ENCODE results near the gene ABLIM3.

- no peak for TF ChIP-seq CTCF (IDR thresholded peaks at IDR 0.05)
- no peak for TF ChIP-seq POLR2A (IDR thresholded peaks at IDR 0.05)
Observed at GRCh38 chr5:149257889-149258705, 116.8 kb downstream of the ABLIM3 start.
